OCI-LY3 (cell line): ENCODE data around the gene CSTPP1.
"Not testable (repeated sequence)": the region's sequence is repeated elsewhere in the genome, so short reads cannot be mapped to it uniquely, and the experiment has no call there.

Experiments
- H2AFZ ChIP-seq: fragments of 200-600, 300-600 bp; shearing (Covaris generic); 2 replicates; pipeline ENCODE4 v1.6.0; 2014; ENCODE audit warnings: antibody characterized with exemption, low read depth, low read length
- H3K27ac ChIP-seq: fragments of 200-600, 300-600 bp; sonication (generic); 2 replicates; pipeline ENCODE4 v1.5.1; 2014; ENCODE audit warnings: mild to moderate bottlenecking, low read length, moderate library complexity, mixed read lengths
- H3K27me3 ChIP-seq: fragments of 200-600, 300-600 bp; sonication (generic); 2 replicates; pipeline ENCODE4 v1.6.1; 2014; ENCODE audit warnings: low read depth, low read length, mixed read lengths
- H3K36me3 ChIP-seq: fragments of 200-600, 300-600 bp; sonication (generic); replicated peaks from 2 replicates; pipeline ENCODE3; 2014; ENCODE audit warnings: low read depth, low read length, mixed read lengths
- H3K4me1 ChIP-seq: fragments of 300-600, 200-600 bp; sonication (generic); 2 replicates; pipeline ENCODE4 v1.6.1; 2014; ENCODE audit warnings: low read length, mixed read lengths
- H3K4me2 ChIP-seq: fragments of 200-600, 300-600 bp; sonication (generic); 2 replicates; pipeline ENCODE4 v1.6.1; 2014; ENCODE audit warnings: low read length, mixed read lengths
- H3K4me3 ChIP-seq: fragments of 300-600, 200-600 bp; sonication (generic); 2 replicates; pipeline ENCODE4 v1.5.1; 2014; ENCODE audit warnings: antibody characterized with exemption, mild to moderate bottlenecking, low read length, moderate library complexity
- H3K79me2 ChIP-seq: fragments of 300-600, 200-600 bp; shearing (Covaris generic); 2 replicates; pipeline ENCODE4 v1.6.1; 2014; ENCODE audit warnings: mild to moderate bottlenecking, low read length, mixed read lengths
- H3K9ac ChIP-seq: fragments of 300-600, 200-600 bp; shearing (Covaris generic); 2 replicates; pipeline ENCODE4 v1.6.0; 2014; ENCODE audit warnings: mild to moderate bottlenecking, low read length, moderate library complexity
- H3K9me3 ChIP-seq: fragments of 200-600, 300-600 bp; shearing (Covaris generic); 2 replicates; pipeline ENCODE4 v1.6.1; 2014; ENCODE audit warnings: low read length, mixed read lengths; ENCODE audit not compliant: insufficient read depth
- H4K20me1 ChIP-seq: fragments of 200-600, 300-600 bp; sonication (generic); 2 replicates; pipeline ENCODE4 v1.6.1; 2016; ENCODE audit warnings: low read length, mixed read lengths; ENCODE audit not compliant: insufficient read depth
- EZH2phosphoT487 ChIP-seq: fragments of 200-600 bp; shearing (Covaris generic); IDR thresholded peaks from 2 replicates; pipeline ENCODE4 v1.6.1; 2018; ENCODE audit warnings: antibody characterized with exemption, mixed run types, low read depth
- TF ChIP-seq, protein P1 (sequence below): fragments of 200-600, 300-600 bp; sonication (generic); IDR thresholded peaks from 2 replicates; pipeline ENCODE4 v1.5.1; 2014; ENCODE audit warnings: antibody characterized with exemption, low read length, low read depth

The CSTPP1 gene

DNA sequence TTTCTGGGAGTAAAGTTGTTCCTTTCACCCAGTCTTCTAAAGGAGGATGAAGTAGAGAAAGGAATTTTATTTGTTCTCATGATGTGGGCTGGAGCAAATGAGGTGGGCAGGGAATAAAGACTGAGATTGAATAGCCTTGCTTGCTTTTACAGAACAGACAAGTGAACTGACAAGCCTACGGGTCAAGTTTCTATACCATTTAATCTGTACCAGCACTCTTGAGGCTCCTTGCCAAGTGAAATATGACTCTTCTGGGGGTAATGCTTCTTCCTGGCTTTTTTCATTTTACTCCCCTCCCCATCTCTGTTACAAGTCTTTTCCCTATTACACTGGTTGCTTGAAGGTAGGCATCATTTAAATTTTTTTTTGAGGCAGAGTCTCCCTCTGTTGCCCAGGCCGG is 54.8 kb downstream of the CSTPP1 start:
- H3K27ac ChIP-seq: no peak overlapping the region
- no peak for TF ChIP-seq EZH2phosphoT487
- TF ChIP-seq, protein P1, sequence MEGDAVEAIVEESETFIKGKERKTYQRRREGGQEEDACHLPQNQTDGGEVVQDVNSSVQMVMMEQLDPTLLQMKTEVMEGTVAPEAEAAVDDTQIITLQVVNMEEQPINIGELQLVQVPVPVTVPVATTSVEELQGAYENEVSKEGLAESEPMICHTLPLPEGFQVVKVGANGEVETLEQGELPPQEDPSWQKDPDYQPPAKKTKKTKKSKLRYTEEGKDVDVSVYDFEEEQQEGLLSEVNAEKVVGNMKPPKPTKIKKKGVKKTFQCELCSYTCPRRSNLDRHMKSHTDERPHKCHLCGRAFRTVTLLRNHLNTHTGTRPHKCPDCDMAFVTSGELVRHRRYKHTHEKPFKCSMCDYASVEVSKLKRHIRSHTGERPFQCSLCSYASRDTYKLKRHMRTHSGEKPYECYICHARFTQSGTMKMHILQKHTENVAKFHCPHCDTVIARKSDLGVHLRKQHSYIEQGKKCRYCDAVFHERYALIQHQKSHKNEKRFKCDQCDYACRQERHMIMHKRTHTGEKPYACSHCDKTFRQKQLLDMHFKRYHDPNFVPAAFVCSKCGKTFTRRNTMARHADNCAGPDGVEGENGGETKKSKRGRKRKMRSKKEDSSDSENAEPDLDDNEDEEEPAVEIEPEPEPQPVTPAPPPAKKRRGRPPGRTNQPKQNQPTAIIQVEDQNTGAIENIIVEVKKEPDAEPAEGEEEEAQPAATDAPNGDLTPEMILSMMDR: no peak
- H3K79me2 ChIP-seq: no peaks in the 10 kb centered on the region
- H3K4me3 ChIP-seq: no peak overlapping the region
- no peak overlapping the region for H3K9ac ChIP-seq
- no peaks in the 10 kb centered on the region for H4K20me1 ChIP-seq
- no peaks in the 10 kb centered on the region for H3K27me3 ChIP-seq
- H3K4me2 ChIP-seq: no peak overlapping the region
- peaks cover 3% of the 10 kb centered on the region; the same call in 1 of the 2 replicates for H3K9me3 ChIP-seq
- H3K36me3 ChIP-seq: peaks cover 5% of the 10 kb centered on the region
- H3K4me1 ChIP-seq: 0 out of 2 replicates have a peak, but pooled peaks cover 3% of the 10 kb centered on the region
- no peak overlapping the region for H2AFZ ChIP-seq

DNA sequence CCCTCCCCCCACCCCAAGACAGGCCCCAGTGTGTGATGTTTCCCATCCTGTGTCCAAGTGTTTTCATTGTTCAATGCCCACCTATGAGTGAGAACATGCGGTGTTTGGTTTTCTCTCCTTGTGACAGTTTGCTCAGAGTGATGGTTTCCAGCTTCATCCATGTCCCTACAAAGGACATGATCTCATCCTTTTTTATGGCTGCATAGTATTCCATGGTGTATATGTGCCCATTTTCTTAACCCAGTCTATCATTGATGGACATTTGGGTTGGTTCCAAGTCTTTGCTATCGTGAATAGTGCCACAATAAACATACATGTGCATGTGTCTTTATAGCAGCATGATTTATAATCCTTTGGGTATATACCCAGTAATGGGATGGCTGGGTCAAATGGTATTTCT is 55.8 kb downstream of the CSTPP1 start:
- not testable (repeated sequence) for H3K36me3 ChIP-seq, H4K20me1 ChIP-seq, H3K9ac ChIP-seq, H3K27ac ChIP-seq, H3K27me3 ChIP-seq, H3K4me3 ChIP-seq, H3K4me2 ChIP-seq, H2AFZ ChIP-seq, H3K4me1 ChIP-seq, H3K79me2 ChIP-seq, H3K9me3 ChIP-seq

DNA sequence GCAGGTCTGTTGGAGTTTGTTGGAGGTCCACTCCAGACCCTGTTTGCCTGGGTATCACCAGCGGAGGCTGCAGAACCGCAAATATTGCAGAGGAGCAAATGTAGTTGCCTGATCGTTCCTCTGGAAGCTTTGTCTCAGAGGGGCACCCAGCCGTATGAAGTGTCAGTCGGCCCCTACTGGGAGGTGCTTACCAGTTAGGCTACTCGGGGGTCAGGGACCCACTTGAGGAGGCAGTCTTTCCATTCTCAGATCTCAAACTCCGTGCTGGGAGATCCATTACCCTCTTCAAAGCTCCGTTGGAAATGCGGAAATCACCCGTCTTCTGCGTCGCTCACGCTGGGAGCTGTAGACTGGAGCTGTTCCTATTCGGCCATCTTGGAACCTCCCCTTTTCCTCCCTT is 61.2 kb downstream of the CSTPP1 start:
- not testable (repeated sequence) for H3K79me2 ChIP-seq, H3K4me3 ChIP-seq, H3K4me2 ChIP-seq, H3K9me3 ChIP-seq, H3K36me3 ChIP-seq, H2AFZ ChIP-seq, H3K27ac ChIP-seq, H3K4me1 ChIP-seq, H4K20me1 ChIP-seq, H3K27me3 ChIP-seq, H3K9ac ChIP-seq

DNA sequence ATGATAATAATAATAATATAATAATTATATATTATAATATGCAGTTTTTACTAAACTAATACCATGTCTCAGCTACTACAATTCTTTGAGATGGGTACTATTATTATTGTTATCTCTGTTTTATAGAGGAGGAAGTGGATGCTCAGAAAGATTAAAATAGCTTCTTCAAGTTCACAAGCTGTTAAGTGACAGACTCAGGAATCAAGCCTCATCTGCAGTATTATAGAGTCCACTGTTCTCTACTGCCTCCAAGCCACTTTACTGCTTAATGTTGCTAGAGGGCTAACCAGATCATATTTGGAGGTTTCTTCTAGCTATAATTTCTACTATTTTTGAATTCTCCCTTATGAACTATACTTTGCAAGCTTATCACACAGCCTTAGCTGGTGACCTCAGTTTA is 62.7 kb downstream of the CSTPP1 start:
- no peak overlapping the region for H2AFZ ChIP-seq
- no peak overlapping the region for H3K27ac ChIP-seq
- no peaks in the 10 kb centered on the region for H3K9me3 ChIP-seq
- H3K79me2 ChIP-seq: no peaks in the 10 kb centered on the region
- no peak overlapping the region for H3K4me2 ChIP-seq
- H3K36me3 ChIP-seq: no peaks in the 10 kb centered on the region
- no peak overlapping the region for H3K4me3 ChIP-seq
- no peaks in the 10 kb centered on the region for H3K27me3 ChIP-seq
- TF ChIP-seq, protein P1: no peak
- TF ChIP-seq EZH2phosphoT487: no peak
- no peak overlapping the region for H3K9ac ChIP-seq
- peaks cover 23% of the 10 kb centered on the region for H3K4me1 ChIP-seq
- no peaks in the 10 kb centered on the region for H4K20me1 ChIP-seq

DNA sequence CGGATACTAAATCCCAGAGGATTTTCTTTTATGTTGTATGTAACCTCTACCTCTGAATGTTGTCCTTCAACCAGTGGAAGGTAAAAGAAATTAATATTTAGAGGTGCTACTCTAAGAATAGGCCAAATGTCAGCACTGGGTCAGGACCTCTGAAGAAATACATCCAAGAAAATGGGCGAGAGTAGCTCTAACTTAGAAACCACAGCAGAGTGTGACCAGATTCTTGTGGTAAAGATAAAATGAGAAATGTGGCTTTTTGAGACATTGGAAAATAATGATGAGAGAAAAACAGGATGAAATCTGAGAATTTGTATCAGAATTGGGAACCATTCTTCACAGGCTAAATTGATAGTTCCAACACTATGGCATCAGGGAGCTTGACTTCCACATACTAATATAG is 63.5 kb downstream of the CSTPP1 start:
- H3K9ac ChIP-seq: no peak overlapping the region
- H3K27ac ChIP-seq: no peak overlapping the region
- H2AFZ ChIP-seq: no peak overlapping the region
- no peaks in the 10 kb centered on the region for H3K9me3 ChIP-seq
- no peak overlapping the region for H3K4me3 ChIP-seq
- no peaks in the 10 kb centered on the region for H4K20me1 ChIP-seq
- H3K79me2 ChIP-seq: no peaks in the 10 kb centered on the region
- H3K4me1 ChIP-seq: peaks cover 31% of the 10 kb centered on the region
- no peaks in the 10 kb centered on the region for H3K27me3 ChIP-seq
- H3K4me2 ChIP-seq: no peak overlapping the region
- TF ChIP-seq EZH2phosphoT487: no peak
- TF ChIP-seq, protein P1: no peak
- H3K36me3 ChIP-seq: no peaks in the 10 kb centered on the region
